HuH-7.5 (cell line): Measurements from ENCODE around the gene EIF2AK3.

Experiments
- DNase-seq: peaks from one replicate; pipeline ENCODE4 v3.0.0; 2011; ENCODE audit warnings: low spot score

Gene EIF2AK3

DNA sequence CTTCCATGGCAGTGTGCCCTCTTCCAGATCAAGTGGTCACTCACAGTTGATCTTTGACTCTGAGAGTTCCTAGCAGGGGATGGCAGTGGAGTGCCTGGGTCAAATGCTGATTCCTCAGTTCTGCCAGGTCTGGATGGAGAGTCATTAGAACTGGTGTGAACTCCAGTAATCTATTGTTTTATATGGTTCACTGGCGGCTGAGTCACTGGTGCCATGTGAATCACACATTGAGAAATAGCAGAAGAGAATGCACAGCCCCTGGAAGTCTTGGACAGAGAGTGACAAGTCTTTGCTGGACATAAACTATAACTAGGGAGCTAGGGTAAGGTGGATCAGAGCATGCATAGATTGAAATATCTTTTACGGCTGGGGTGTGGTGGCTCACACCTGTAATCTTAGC lies 86.9 kb downstream of the EIF2AK3 start:
- DNase-seq: no peak

GRCh38 chr2:88538362-88538917 lies 88.8 kb downstream of the EIF2AK3 start:
- DNase-seq: no peak

- DNase-seq: no peak
Observed at GRCh38 chr2:88537640-88538039, 89.6 kb downstream of the EIF2AK3 start.

GRCh38 chr2:88530081-88530480 lies 97.2 kb downstream of the EIF2AK3 start:
- DNase-seq: no peak

GRCh38 chr2:88521445-88522073 lies 105.7 kb downstream of the EIF2AK3 start:
- no peak for DNase-seq

DNA sequence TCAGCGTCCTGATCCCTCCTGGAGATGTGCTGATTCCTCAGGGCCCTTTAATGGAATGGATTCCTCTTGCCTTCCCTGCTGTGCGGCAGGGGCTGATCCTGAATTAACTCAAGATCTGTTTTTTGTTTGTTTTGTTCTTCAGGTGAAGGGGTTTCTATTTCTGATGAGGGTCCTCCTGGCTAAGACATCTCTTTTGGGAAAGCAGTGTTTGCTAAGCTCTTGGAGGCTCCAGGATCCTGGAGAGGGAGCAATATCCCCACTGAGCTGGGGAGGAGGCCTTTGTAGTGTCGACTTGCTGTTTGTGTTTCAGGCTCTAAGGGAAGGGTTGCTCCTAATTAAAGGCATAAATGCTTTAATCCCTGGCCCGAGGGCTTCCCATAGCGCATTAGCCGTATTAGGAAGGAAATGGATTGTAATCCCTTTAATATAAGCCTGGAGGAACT lies 109.5 kb downstream of the EIF2AK3 start:
- no peak for DNase-seq
